WTC11 (cell line): ENCODE results near the gene FCRL6.

Source experiments
- CREB1 ChIP-seq: sonication (generic); formaldehyde crosslinking; IDR thresholded peaks from 2 replicates; pipeline ENCODE4 v1.8.0; 2023; ENCODE audit warnings: mild to moderate bottlenecking, missing genetic modification reagents
- GABPB1 ChIP-seq: sonication (generic); formaldehyde crosslinking; IDR thresholded peaks from 2 replicates; pipeline ENCODE4 v1.8.1; 2023; ENCODE audit warnings: mild to moderate bottlenecking, missing genetic modification reagents
- NFYB ChIP-seq: sonication (generic); formaldehyde crosslinking; conservative IDR thresholded peaks from 2 replicates; pipeline ENCODE4 v1.8.0; 2022; ENCODE audit warnings: low read depth, missing genetic modification reagents
- TF ChIP-seq, protein P1 (sequence below): sonication (generic); formaldehyde crosslinking; conservative IDR thresholded peaks from 2 replicates; pipeline ENCODE4 v1.8.1; 2022; ENCODE audit warnings: mild to moderate bottlenecking, missing genetic modification reagents

DNA sequence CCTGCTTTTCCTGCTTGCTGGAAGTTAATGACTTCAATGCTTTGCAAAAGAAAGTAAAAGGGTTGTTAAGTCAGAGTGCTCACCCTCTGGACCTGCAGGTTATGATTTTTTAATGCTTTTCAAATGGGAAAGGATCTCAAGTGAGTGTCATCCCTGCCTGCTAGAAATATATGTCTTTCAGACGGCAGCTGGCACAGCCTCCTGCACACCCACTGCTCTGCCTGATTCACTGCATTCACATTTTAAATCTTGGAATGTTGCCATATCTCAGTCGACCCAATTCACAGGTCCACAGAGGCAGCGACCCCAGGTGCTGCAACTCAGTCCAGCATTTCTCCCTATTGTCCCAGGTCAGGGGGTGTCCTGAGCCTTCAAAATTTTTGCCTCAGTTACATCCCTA lies 10.7 kb upstream of the FCRL6 start:
- TF ChIP-seq GABPB1 (CRISPR knock-in tag) (no peak), NFYB (CRISPR knock-in tag) (no peak), CREB1 (CRISPR knock-in tag) (no peak)
- TF ChIP-seq, protein P1, sequence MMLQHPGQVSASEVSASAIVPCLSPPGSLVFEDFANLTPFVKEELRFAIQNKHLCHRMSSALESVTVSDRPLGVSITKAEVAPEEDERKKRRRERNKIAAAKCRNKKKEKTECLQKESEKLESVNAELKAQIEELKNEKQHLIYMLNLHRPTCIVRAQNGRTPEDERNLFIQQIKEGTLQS (CRISPR knock-in tag): no peak
